Neuronal stem cell (in vitro differentiated cells): Measurements from ENCODE around the gene SORCS1.

Experiments used
- DNase-seq: peaks from one replicate; pipeline ENCODE4 v3.0.0-alpha.2; 2013; ENCODE audit warnings: low spot score
- H2AFZ ChIP-seq: one replicate; pipeline ENCODE4 v1.6.1; 2013; ENCODE audit warnings: mild to moderate bottlenecking, low read length, inconsistent platforms
- H2AK5ac ChIP-seq: 2 replicates; pipeline ENCODE4 v1.6.1; 2013; ENCODE audit warnings: low read depth, mild to moderate bottlenecking, inconsistent platforms, low read length, moderate library complexity, mixed read lengths
- H2BK120ac ChIP-seq: 2 replicates; pipeline ENCODE4 v1.6.1; 2013; ENCODE audit warnings: low read depth, mild to moderate bottlenecking, inconsistent platforms, low read length, moderate library complexity, mixed read lengths
- H2BK12ac ChIP-seq: one replicate; pipeline ENCODE4 v1.6.1; 2013; ENCODE audit warnings: low read length, inconsistent platforms
- H2BK15ac ChIP-seq: 2 replicates; pipeline ENCODE4 v1.6.1; 2013; ENCODE audit warnings: mild to moderate bottlenecking, low read length, inconsistent platforms, mixed read lengths
- H2BK5ac ChIP-seq: one replicate; pipeline ENCODE4 v1.6.1; 2013; ENCODE audit warnings: inconsistent platforms, mild to moderate bottlenecking, low read length, moderate library complexity
- H3K14ac ChIP-seq: one replicate; pipeline ENCODE4 v1.6.1; 2013; ENCODE audit warnings: low read length, inconsistent platforms
- H3K18ac ChIP-seq: 2 replicates; pipeline ENCODE4 v1.6.1; 2013; ENCODE audit warnings: low read length, inconsistent platforms
- H3K23ac ChIP-seq: 2 replicates; pipeline ENCODE4 v1.6.1; 2013; ENCODE audit warnings: low read depth, mild to moderate bottlenecking, mixed read lengths, low read length, inconsistent platforms; ENCODE audit not compliant: poor library complexity
- H3K27ac ChIP-seq: replicated peaks from 3 replicates; pipeline ENCODE4 v1.5.1; 2013; ENCODE audit warnings: low read length, inconsistent platforms
- H3K27me3 ChIP-seq, 3 experiments: 2 replicates each; pipeline ENCODE4 v1.6.1; 2013; ENCODE audit warnings: low read length in 3 of 3, mild to moderate bottlenecking in 2 of 3, inconsistent platforms in 1 of 3, low read depth in 1 of 3, mixed read lengths in 1 of 3, moderate library complexity in 1 of 3; ENCODE audit not compliant: control insufficient read depth in 3 of 3, insufficient read depth in 3 of 3
- H3K36me3 ChIP-seq, 2 donors: replicated peaks in 1 of 2; 2 replicates each; pipeline ENCODE4 v1.6.1; 2013; ENCODE audit warnings: low read length in 2 of 2; ENCODE audit not compliant: control insufficient read depth in 2 of 2, insufficient read depth in 2 of 2
- H3K4ac ChIP-seq: 2 replicates; pipeline ENCODE4 v1.6.1; 2013; ENCODE audit warnings: inconsistent platforms, mild to moderate bottlenecking, low read length, moderate library complexity
- H3K4me1 ChIP-seq, 2 donors: 1 replicate in 1 of 2; 2 replicates in 1 of 2; pipeline ENCODE4 v1.6.1; 2013; ENCODE audit warnings: low read length in 2 of 2, low read depth in 1 of 2; ENCODE audit not compliant: control insufficient read depth in 2 of 2, insufficient read depth in 1 of 2
- H3K4me2 ChIP-seq: one replicate; pipeline ENCODE4 v1.6.1; 2013; ENCODE audit warnings: mild to moderate bottlenecking, low read length, inconsistent platforms; ENCODE audit not compliant: insufficient read depth, poor library complexity, severe bottlenecking
- H3K4me3 ChIP-seq, 2 donors: 2 replicates each; pipeline ENCODE4 v1.5.1; 2013; ENCODE audit warnings: low read length in 2 of 2, mild to moderate bottlenecking in 2 of 2, inconsistent platforms in 1 of 2, moderate library complexity in 1 of 2
- H3K79me1 ChIP-seq: one replicate; pipeline ENCODE4 v1.6.1; 2013; ENCODE audit warnings: low read depth, mild to moderate bottlenecking, inconsistent platforms, low read length, moderate library complexity
- H3K9ac ChIP-seq: one replicate; pipeline ENCODE4 v1.6.1; 2013; ENCODE audit warnings: mild to moderate bottlenecking, low read depth, low read length, inconsistent platforms; ENCODE audit not compliant: poor library complexity
- H3K9me3 ChIP-seq, 2 donors: replicated peaks in 1 of 2; 2 replicates each; pipeline versions ENCODE3 to v1.6.1; 2013; ENCODE audit warnings: low read length in 2 of 2, mild to moderate bottlenecking in 2 of 2, inconsistent platforms in 1 of 2, low read depth in 1 of 2, mixed read lengths in 1 of 2, moderate library complexity in 1 of 2; ENCODE audit not compliant: control insufficient read depth in 2 of 2, insufficient read depth in 1 of 2
- H4K8ac ChIP-seq: one replicate; pipeline ENCODE4 v1.6.1; 2013; ENCODE audit warnings: low read depth, mild to moderate bottlenecking, inconsistent platforms, low read length, moderate library complexity
- H4K91ac ChIP-seq: one replicate; pipeline ENCODE4 v1.6.1; 2013; ENCODE audit warnings: low read length, low read depth, mild to moderate bottlenecking, inconsistent platforms; ENCODE audit not compliant: poor library complexity
- WGBS, 2 donors: extraction: QIAGEN DNeasy Blood & Tissue Kit; methylation state at CpG; one replicate each; pipeline ENCODE4 v1.1.7; 2013; ENCODE audit warnings: missing lambda C conversion rate in 2 of 2, mixed read lengths in 1 of 2; ENCODE audit not compliant: insufficient read length in 2 of 2, insufficient replicate concordance in 1 of 2; ENCODE audit errors: extremely low coverage in 2 of 2; 5-methylcytosine and 5-hydroxymethylcytosine counted together

The SORCS1 gene

GRCh38 chr10:106793617-106794016, 370.9 kb downstream of the SORCS1 start:
- Histone ChIP-seq H2AFZ (no peak overlapping the region), H3K4me1 (no peaks in the 10 kb centered on the region), H3K4me3 (no peak overlapping the region), H2BK12ac (no peak overlapping the region), H3K27ac (no peak overlapping the region), H2BK120ac (no peak overlapping the region), H3K9ac (no peak overlapping the region), H3K27me3 (no peaks in the 10 kb centered on the region), H2AK5ac (no peak overlapping the region), H3K79me1 (no peaks in the 10 kb centered on the region), H2BK15ac (no peak overlapping the region), H3K18ac (no peak overlapping the region), H3K4me2 (no peak overlapping the region), H2BK5ac (no peak overlapping the region), H4K8ac (no peak overlapping the region), H3K9me3 (no peaks in the 10 kb centered on the region), H3K36me3 (no peaks in the 10 kb centered on the region), H4K91ac (no peak overlapping the region), H3K23ac (no peak overlapping the region), H3K4ac (no peak overlapping the region), H3K14ac (no peak overlapping the region)
- DNase-seq, result no peak
- WGBS, 2 donors, result no CpG with 5 or more reads among the region's 1 CpG

GRCh38 chr10:106789623-106790022, 374.9 kb downstream of the SORCS1 start:
- no peak overlapping the region for H2AK5ac ChIP-seq
- H3K9ac ChIP-seq, result no peak overlapping the region
- WGBS, 2 donors, result no CpG with 5 or more reads among the region's 2 CpGs
- DNase-seq, result no peak
- no peak overlapping the region for H3K4ac ChIP-seq
- no peak overlapping the region for H2BK5ac ChIP-seq
- no peak overlapping the region for H3K18ac ChIP-seq
- H3K4me1 ChIP-seq, result no peaks in the 10 kb centered on the region
- no peak overlapping the region for H3K23ac ChIP-seq
- no peaks in the 10 kb centered on the region for H3K36me3 ChIP-seq
- H2AFZ ChIP-seq, result no peak overlapping the region
- H3K27me3 ChIP-seq, result no peaks in the 10 kb centered on the region
- no peak overlapping the region for H2BK120ac ChIP-seq
- H3K4me3 ChIP-seq, result no peak overlapping the region
- H3K14ac ChIP-seq, result no peak overlapping the region
- no peak overlapping the region for H3K27ac ChIP-seq
- H3K79me1 ChIP-seq, result no peaks in the 10 kb centered on the region
- no peaks in the 10 kb centered on the region for H3K9me3 ChIP-seq
- H2BK15ac ChIP-seq, result no peak overlapping the region
- no peak overlapping the region for H4K91ac ChIP-seq
- no peak overlapping the region for H3K4me2 ChIP-seq
- no peak overlapping the region for H2BK12ac ChIP-seq
- no peak overlapping the region for H4K8ac ChIP-seq

- no peak overlapping the region for H2AK5ac ChIP-seq
- H2BK120ac ChIP-seq, result no peak overlapping the region
- H3K36me3 ChIP-seq, result no peaks in the 10 kb centered on the region
- H3K4ac ChIP-seq, result no peak overlapping the region
- WGBS, 2 donors, result no CpG with 5 or more reads among the region's 3 CpGs
- H4K8ac ChIP-seq, result no peak overlapping the region
- H3K14ac ChIP-seq, result no peak overlapping the region
- H4K91ac ChIP-seq, result no peak overlapping the region
- H3K18ac ChIP-seq, result no peak overlapping the region
- no peaks in the 10 kb centered on the region for H3K79me1 ChIP-seq
- H2BK12ac ChIP-seq, result no peak overlapping the region
- no peak overlapping the region for H3K27ac ChIP-seq
- no peak overlapping the region for H2AFZ ChIP-seq
- H3K23ac ChIP-seq, result no peak overlapping the region
- no peak overlapping the region for H2BK5ac ChIP-seq
- H3K4me1 ChIP-seq, result no peaks in the 10 kb centered on the region
- no peaks in the 10 kb centered on the region for H3K27me3 ChIP-seq
- no peak overlapping the region for H3K4me3 ChIP-seq
- no peak overlapping the region for H2BK15ac ChIP-seq
- H3K4me2 ChIP-seq, result no peak overlapping the region
- no peak overlapping the region for H3K9ac ChIP-seq
- DNase-seq, result no peak
- H3K9me3 ChIP-seq, result no peaks in the 10 kb centered on the region
Measured at GRCh38 chr10:106788982-106789381, 375.5 kb downstream of the SORCS1 start.

- H3K9me3 ChIP-seq, result no peaks in the 10 kb centered on the region
- no CpG with 5 or more reads among the region's 3 CpGs for WGBS, 2 donors
Measured at GRCh38 chr10:106785528-106785927, 379.0 kb downstream of the SORCS1 start.

More at GRCh38 chr10:106785528-106785927, 379.0 kb downstream of the SORCS1 start:
- no peak overlapping the region for H3K9ac ChIP-seq
- H3K23ac ChIP-seq, result no peak overlapping the region
- H3K4me1 ChIP-seq, result peaks cover 0 to 1% of the 10 kb centered on the region in 2 donors
- no peak overlapping the region for H3K4me3 ChIP-seq
- no peaks in the 10 kb centered on the region for H3K36me3 ChIP-seq
- H2BK5ac ChIP-seq, result no peak overlapping the region
- no peak overlapping the region for H4K8ac ChIP-seq
- no peaks in the 10 kb centered on the region for H3K27me3 ChIP-seq
- H2AFZ ChIP-seq, result no peak overlapping the region
- H3K27ac ChIP-seq, result no peak overlapping the region
- H3K79me1 ChIP-seq, result no peaks in the 10 kb centered on the region
- no peak overlapping the region for H4K91ac ChIP-seq
- H2BK15ac ChIP-seq, result no peak overlapping the region
- no peak overlapping the region for H2AK5ac ChIP-seq
- no peak overlapping the region for H3K14ac ChIP-seq
- H2BK12ac ChIP-seq, result no peak overlapping the region
- H3K4me2 ChIP-seq, result no peak overlapping the region
- DNase-seq, result no peak
- H2BK120ac ChIP-seq, result no peak overlapping the region
- H3K4ac ChIP-seq, result no peak overlapping the region
- H3K18ac ChIP-seq, result no peak overlapping the region
